Activated T-helper 2 cell treated with anti-CD3 and anti-CD28 coated beads, Interferon-gamma antibody, Interleukin-2, Interleukin-4, amounts not matched to agents 10 μg/mL and 5 μg/mL and 100 μg/mL, durations not matched to agents 14 hours and 24 hours and 36 hours (primary cell): ENCODE measurements around the gene TSACC. TPM values are rescaled to one million over a fixed set of nuclear protein-coding genes. Genes with fewer than 3 reads are reported as not detected.
A peak's percentile ranks its signal among the peaks of the same experiment; 100 is the strongest.

Experiments used
- DNase-seq: peaks from one replicate; pipeline ENCODE4 v3.0.0; 2021; ENCODE audit warnings: low spot score
- H3K27ac Mint-ChIP-seq: one replicate; pipeline ENCODE4 v1.8.0; 2021; ENCODE audit warnings: mixed read lengths
- H3K27me3 Mint-ChIP-seq: one replicate; pipeline ENCODE4 v1.8.0; 2021; ENCODE audit warnings: low read depth, mixed read lengths
- H3K36me3 Mint-ChIP-seq: one replicate; pipeline ENCODE4 v1.8.0; 2021; ENCODE audit warnings: low read depth, mixed read lengths
- H3K4me1 Mint-ChIP-seq: one replicate; pipeline ENCODE4 v1.8.0; 2021; ENCODE audit warnings: low read depth, mixed read lengths
- H3K4me3 Mint-ChIP-seq: one replicate; pipeline ENCODE4 v1.8.0; 2021; ENCODE audit warnings: low read depth, mild to moderate bottlenecking, moderate library complexity, mixed read lengths
- H3K9me3 Mint-ChIP-seq: one replicate; pipeline ENCODE4 v1.8.0; 2021; ENCODE audit warnings: mixed read lengths
- intact Hi-C: fragments of 100-400 bp; cut with micrococcal nuclease; formaldehyde crosslinking; loops from one replicate; pipeline ENCODE4 v1.15.1; 2023
- total RNA-seq: library from RNA; stranded (reverse); gene quantifications from 2 replicates; pipeline ENCODE4 v1.2.3, GENCODE V29; 2022

TSACC gene
- total RNA-seq, 1 donor from 2014 or later: 0.39 TPM

GRCh38 chr1:156356262-156356874 lies 18.0 kb downstream of the TSACC start:
- DNase-seq: no peak
- no peak overlapping the region for H3K27ac Mint-ChIP-seq
- no peaks in the 10 kb centered on the region for H3K9me3 Mint-ChIP-seq
- intact Hi-C loops: no loop called here
- no peaks in the 10 kb centered on the region for H3K36me3 Mint-ChIP-seq
- H3K4me3 Mint-ChIP-seq: no peak overlapping the region
- H3K4me1 Mint-ChIP-seq: peaks cover 4% of the 10 kb centered on the region
- peaks cover 46% of the 10 kb centered on the region for H3K27me3 Mint-ChIP-seq

- Mint-ChIP-seq H3K27me3 (peaks cover 44% of the 10 kb centered on the region), H3K4me3 (no peak overlapping the region), H3K9me3 (no peaks in the 10 kb centered on the region), H3K4me1 (peaks cover 4% of the 10 kb centered on the region), H3K27ac (no peak overlapping the region), H3K36me3 (no peaks in the 10 kb centered on the region)
- intact Hi-C loops: no loop called here
- peak; percentile 61 for DNase-seq
Observed at GRCh38 chr1:156356875-156357534, 18.7 kb downstream of the TSACC start.

- peaks cover 44% of the 10 kb centered on the region for H3K27me3 Mint-ChIP-seq
- H3K36me3 Mint-ChIP-seq: no peaks in the 10 kb centered on the region
- no peak for DNase-seq
- H3K4me1 Mint-ChIP-seq: peaks cover 4% of the 10 kb centered on the region
- H3K4me3 Mint-ChIP-seq: no peak overlapping the region
- no peak overlapping the region for H3K27ac Mint-ChIP-seq
- H3K9me3 Mint-ChIP-seq: no peaks in the 10 kb centered on the region
- intact Hi-C loops: no loop called here
Observed at GRCh38 chr1:156357977-156358376, 19.7 kb downstream of the TSACC start.

- Mint-ChIP-seq H3K36me3 (no peaks in the 10 kb centered on the region), H3K9me3 (no peaks in the 10 kb centered on the region), H3K4me3 (no peak overlapping the region), H3K27me3 (peaks cover 46% of the 10 kb centered on the region), H3K4me1 (peaks cover 4% of the 10 kb centered on the region), H3K27ac (no peak overlapping the region)
- intact Hi-C loops: no loop called here
- DNase-seq: no peak
Observed at GRCh38 chr1:156358641-156359040, 20.3 kb downstream of the TSACC start.

- no peak overlapping the region for H3K27ac Mint-ChIP-seq
- intact Hi-C loops: no loop called here
- no peaks in the 10 kb centered on the region for H3K9me3 Mint-ChIP-seq
- no peaks in the 10 kb centered on the region for H3K36me3 Mint-ChIP-seq
- H3K4me1 Mint-ChIP-seq: peaks cover 4% of the 10 kb centered on the region
- no peak for DNase-seq
- no peak overlapping the region for H3K4me3 Mint-ChIP-seq
- H3K27me3 Mint-ChIP-seq: peaks cover 43% of the 10 kb centered on the region
Observed at GRCh38 chr1:156359249-156359648, 20.9 kb downstream of the TSACC start.

GRCh38 chr1:156359973-156360372 lies 21.6 kb downstream of the TSACC start:
- Mint-ChIP-seq H3K9me3 (no peaks in the 10 kb centered on the region), H3K4me3 (no peak overlapping the region), H3K36me3 (no peaks in the 10 kb centered on the region), H3K4me1 (peaks cover 4% of the 10 kb centered on the region), H3K27ac (no peak overlapping the region), H3K27me3 (peaks cover 45% of the 10 kb centered on the region)
- DNase-seq: no peak
- intact Hi-C loops: no loop called here

- H3K27ac Mint-ChIP-seq: no peak overlapping the region
- no peak overlapping the region for H3K4me3 Mint-ChIP-seq
- peaks cover 4% of the 10 kb centered on the region for H3K4me1 Mint-ChIP-seq
- no peaks in the 10 kb centered on the region for H3K9me3 Mint-ChIP-seq
- no peaks in the 10 kb centered on the region for H3K36me3 Mint-ChIP-seq
- H3K27me3 Mint-ChIP-seq: peaks cover 48% of the 10 kb centered on the region
- DNase-seq: no peak
- intact Hi-C loops: no loop called here
Observed at GRCh38 chr1:156360534-156360933, 22.2 kb downstream of the TSACC start.

- DNase-seq: no peak
- H3K36me3 Mint-ChIP-seq: no peaks in the 10 kb centered on the region
- H3K4me1 Mint-ChIP-seq: no peaks in the 10 kb centered on the region
- no peak overlapping the region for H3K27ac Mint-ChIP-seq
- intact Hi-C loops: no loop called here
- H3K27me3 Mint-ChIP-seq: peaks cover 44% of the 10 kb centered on the region
- no peak overlapping the region for H3K4me3 Mint-ChIP-seq
- no peaks in the 10 kb centered on the region for H3K9me3 Mint-ChIP-seq
Observed at GRCh38 chr1:156365754-156366153, 27.4 kb downstream of the TSACC start.

- H3K4me1 Mint-ChIP-seq: no peaks in the 10 kb centered on the region
- H3K27me3 Mint-ChIP-seq: peaks cover 50% of the 10 kb centered on the region
- H3K36me3 Mint-ChIP-seq: no peaks in the 10 kb centered on the region
- DNase-seq: no peak
- no peak overlapping the region for H3K4me3 Mint-ChIP-seq
- intact Hi-C loops: no loop called here
- H3K9me3 Mint-ChIP-seq: no peaks in the 10 kb centered on the region
- H3K27ac Mint-ChIP-seq: no peak overlapping the region
Observed at GRCh38 chr1:156366378-156367166, 28.2 kb downstream of the TSACC start.

- Mint-ChIP-seq H3K27ac (no peak overlapping the region), H3K4me1 (no peaks in the 10 kb centered on the region), H3K27me3 (peaks cover 60% of the 10 kb centered on the region), H3K36me3 (no peaks in the 10 kb centered on the region), H3K4me3 (no peak overlapping the region), H3K9me3 (no peaks in the 10 kb centered on the region)
- no peak for DNase-seq
- intact Hi-C loops: no loop called here
Observed at GRCh38 chr1:156367383-156368156, 29.2 kb downstream of the TSACC start.

- no peaks in the 10 kb centered on the region for H3K4me1 Mint-ChIP-seq
- DNase-seq: no peak
- H3K9me3 Mint-ChIP-seq: no peaks in the 10 kb centered on the region
- no peak overlapping the region for H3K4me3 Mint-ChIP-seq
- no peaks in the 10 kb centered on the region for H3K36me3 Mint-ChIP-seq
- no peak overlapping the region for H3K27ac Mint-ChIP-seq
- intact Hi-C loops: no loop called here
- H3K27me3 Mint-ChIP-seq: peaks cover 61% of the 10 kb centered on the region
Observed at GRCh38 chr1:156368157-156368658, 29.9 kb downstream of the TSACC start.

GRCh38 chr1:156368889-156369684 lies 30.8 kb downstream of the TSACC start, which contains the start of gene RHBG:
Gene RHBG, plus strand, starts transcription at chr1:156369211. Its CDS starts 39 bp downstream, at chr1:156369250.
- H3K27ac Mint-ChIP-seq: no peak within 1 kb of the TSS
- H3K4me1 Mint-ChIP-seq: no peaks in the 10 kb centered on the region
- intact Hi-C loops: no loop called here
- peaks cover 63% of the 10 kb centered on the region for H3K27me3 Mint-ChIP-seq
- DNase-seq: no peak
- H3K4me3 Mint-ChIP-seq: peak within 1 kb of the TSS; percentile 19
- H3K36me3 Mint-ChIP-seq: no peaks in the 10 kb centered on the region
- H3K9me3 Mint-ChIP-seq: no peaks in the 10 kb centered on the region
